ENCODE results near the gene C11orf52.

DNA sequence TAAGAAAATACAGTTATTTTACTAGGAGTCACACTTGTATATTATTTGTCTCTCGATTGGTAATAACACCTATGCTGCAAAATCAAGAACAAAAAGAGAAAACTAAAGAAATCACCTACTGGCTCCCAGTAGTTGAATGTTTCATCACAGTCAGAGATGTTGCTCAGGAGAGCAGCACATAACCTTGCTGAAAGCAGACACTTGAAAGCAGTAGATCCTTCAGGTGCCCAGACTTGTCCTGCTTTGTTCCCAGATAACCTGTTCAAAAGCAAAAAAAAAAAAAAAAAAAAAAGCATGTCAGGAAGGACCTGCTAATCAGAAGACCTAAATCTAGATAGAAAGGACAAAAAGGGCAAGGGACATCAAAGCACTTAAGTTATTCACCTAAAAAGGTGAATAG, 48.6 kb upstream of the C11orf52 start:
- TF ChIP-seq CTCF (conservative IDR thresholded peaks at IDR 0.05 in 1 of 2, IDR thresholded peaks at IDR 0.05 in 1 of 2; ENCODE audit: extremely low read depth in 1 of 2, insufficient read depth in 1 of 2, low read depth in 1 of 2, low read length in 2 of 2) (no peak), EZH2 (IDR thresholded peaks at IDR 0.05; ENCODE audit: borderline replicate concordance, low read length) (no peak)

All from mammary epithelial cell (primary cell).